Stimulated activated CD8-positive, alpha-beta memory T cell treated with anti-CD3 and anti-CD28 coated beads, Interleukin-7, amount 100 ng/mL, for 4 hours (primary cell): ENCODE measurements around the gene ZAR1.

Experiments
- DNase-seq, 2 donors: peaks; one replicate each; pipeline ENCODE4 v3.0.0-alpha.2; 2020; ENCODE audit warnings: low read depth in 2 of 2

The ZAR1 gene

GRCh38 chr4:48490680-48491513 is 845 bp downstream of the ZAR1 start:
- no peak for DNase-seq

GRCh38 chr4:48491514-48492176 is 1.6 kb downstream of the ZAR1 start:
- no peak for DNase-seq

- DNase-seq, result no peak
Observed at GRCh38 chr4:48493452-48494100, 3.5 kb downstream of the ZAR1 start.

DNA sequence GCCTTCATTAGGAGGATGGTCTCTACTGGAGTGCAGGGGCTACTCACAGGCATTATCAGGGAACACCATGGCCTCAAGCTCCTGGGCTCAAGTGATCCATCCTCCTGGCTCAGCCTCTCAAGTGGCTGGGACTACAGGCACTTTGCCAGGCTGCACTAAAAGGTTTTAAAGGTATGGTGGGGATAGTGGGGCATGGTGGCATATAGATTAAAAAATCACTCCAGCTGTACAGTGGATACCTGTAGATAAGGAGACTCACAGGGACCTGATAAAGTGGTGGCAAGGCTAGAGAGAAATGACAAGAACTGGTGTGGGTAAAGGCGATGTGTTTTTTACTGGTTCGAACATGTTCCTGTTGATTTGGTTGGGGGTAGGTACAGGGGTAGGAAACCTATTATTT is 5.9 kb downstream of the ZAR1 start:
- DNase-seq, result no peak

DNA sequence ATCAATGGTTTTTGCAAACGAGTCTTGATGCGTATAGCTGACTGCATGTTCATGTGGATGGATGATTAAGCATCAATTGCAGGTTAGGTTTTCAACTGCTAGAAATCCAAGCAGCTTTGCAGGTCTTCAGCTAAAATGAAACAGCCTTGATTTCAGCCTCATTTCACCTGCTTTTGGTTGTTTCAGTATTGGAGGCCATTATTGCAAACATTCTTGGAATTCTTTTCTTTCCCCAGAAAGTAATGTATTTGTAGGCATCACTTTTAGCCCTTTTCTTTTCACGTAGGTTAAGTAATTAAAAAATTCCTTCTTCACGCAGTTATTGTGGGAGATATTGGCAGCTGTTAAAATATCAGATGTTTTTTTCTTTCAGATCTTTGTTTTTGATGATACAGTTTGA is 8.8 kb downstream of the ZAR1 start:
- no peak for DNase-seq

DNA sequence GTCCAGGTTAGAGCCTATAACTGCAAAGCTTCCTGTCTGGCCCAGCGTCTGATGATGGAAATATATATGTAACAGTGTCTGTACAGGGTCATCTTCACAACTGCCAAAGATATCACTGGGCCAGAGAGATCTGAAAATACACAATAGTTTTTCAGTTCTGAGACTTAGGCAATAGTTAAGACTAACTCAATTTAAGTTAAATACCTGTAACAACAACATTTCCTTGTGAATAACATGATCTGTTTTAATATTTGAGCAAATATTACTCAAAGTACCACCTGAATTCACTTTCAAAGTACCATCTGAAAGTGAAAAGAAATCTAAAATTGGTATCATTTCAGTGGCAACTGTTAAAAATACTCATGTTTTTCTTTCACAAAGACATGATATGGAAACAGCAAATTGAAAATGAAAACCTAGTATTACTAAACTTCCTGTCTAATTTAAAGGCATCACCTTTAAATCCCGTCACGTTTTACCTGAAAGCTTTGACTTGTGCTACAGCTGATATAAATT is 9.6 kb downstream of the ZAR1 start:
- DNase-seq, result no peak

DNA sequence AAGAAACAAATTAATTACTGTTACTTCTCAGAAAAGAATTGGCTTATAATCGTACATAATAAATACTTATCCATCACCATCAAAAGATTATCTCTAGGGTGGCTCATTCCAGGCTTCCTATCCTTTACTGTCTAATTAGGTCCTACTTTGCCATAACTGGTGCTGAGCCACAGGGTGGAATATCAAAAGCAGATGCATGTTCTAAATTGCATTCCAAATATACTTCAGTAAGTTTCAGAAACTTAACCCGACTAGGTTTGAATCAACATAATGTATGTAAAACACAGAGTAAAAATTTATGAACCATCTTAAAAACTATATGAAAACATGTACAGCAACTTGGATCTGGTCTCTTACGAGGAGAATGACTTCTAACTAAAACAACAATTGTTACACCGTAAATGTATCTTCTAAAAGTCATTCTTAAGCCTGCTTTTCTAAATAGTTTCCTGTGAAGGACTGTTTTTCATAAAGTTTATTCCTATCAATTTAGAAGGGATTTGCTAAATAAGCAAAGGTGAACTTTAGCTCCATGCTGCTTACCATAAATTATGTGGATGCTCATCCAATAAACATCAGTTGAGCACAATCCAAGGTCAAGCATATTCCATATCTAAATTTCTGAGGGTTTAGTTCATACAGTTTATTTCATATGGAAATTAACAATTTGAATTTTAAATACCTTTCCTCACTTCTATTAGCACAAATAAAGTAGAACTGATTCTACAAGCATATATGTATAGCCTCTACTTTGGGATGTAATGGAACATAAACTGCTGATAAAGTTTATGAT is 13.4 kb downstream of the ZAR1 start:
- DNase-seq, result no peak

- no peak for DNase-seq
Observed at GRCh38 chr4:48504026-48504330, 13.9 kb downstream of the ZAR1 start.

DNA sequence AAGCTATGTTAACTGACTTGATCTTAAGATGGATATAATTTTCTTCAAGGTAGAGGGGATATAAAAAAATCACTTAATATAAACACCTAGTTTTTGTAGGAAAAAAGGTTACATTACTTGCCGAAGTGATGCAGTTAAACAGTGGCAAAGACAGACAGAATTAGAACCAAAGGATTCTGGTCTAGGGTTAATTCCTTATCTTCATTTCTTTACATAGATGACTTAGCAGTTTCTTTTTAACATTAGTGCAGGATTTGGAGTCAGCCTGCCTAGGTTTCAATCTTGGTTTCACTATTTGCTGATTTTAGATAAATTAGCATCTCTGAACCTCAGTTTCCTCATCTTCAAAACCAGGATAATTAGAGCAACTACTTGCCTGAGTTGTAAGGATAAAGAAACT is 14.3 kb downstream of the ZAR1 start:
- DNase-seq, result no peak

GRCh38 chr4:48506716-48507115 is 16.7 kb downstream of the ZAR1 start:
- no peak for DNase-seq

- DNase-seq, result no peak
Observed at GRCh38 chr4:48509543-48509942, 19.5 kb downstream of the ZAR1 start.

DNA sequence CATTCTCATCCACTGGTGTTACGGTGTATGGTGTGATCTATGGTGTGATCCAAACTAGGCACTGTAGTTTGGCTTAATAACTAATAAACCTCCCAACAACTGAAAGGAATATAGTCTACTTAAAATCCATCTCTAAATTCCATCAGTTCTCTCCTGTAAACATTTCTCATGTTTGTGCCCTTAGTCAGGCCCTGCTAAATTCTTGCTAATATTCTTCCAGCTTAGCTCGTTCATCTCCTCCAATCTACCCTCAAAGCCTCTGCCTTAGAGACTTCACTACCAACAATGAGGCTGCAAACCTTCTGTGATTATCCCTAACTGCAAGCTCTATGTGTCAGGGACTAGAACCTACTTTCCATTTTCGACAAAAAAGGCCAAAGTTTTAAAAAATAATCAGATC is 28.1 kb downstream of the ZAR1 start:
- no peak for DNase-seq

- no peak for DNase-seq
Observed at GRCh38 chr4:48526406-48526805, 36.4 kb downstream of the ZAR1 start.

- DNase-seq, result no peak
Observed at GRCh38 chr4:48538358-48538757, 48.3 kb downstream of the ZAR1 start.

GRCh38 chr4:48539597-48539996 is 49.5 kb downstream of the ZAR1 start:
- no peak for DNase-seq

- no peak for DNase-seq
Observed at GRCh38 chr4:48542888-48543287, 52.8 kb downstream of the ZAR1 start.

- DNase-seq, result no peak
Observed at GRCh38 chr4:48543796-48544195, 53.7 kb downstream of the ZAR1 start.
